Choroid plexus epithelial cell (primary cell): ENCODE measurements around the gene RTP5.
A peak's percentile ranks its signal among the peaks of the same experiment; 100 is the strongest.

Experiments used
- DNase-seq: peaks from one replicate; pipeline ENCODE4 v3.0.0-alpha.2; 2010; ENCODE audit warnings: low read depth
- H3K4me3 ChIP-seq: 2 replicates; pipeline ENCODE4 v1.5.1; 2011; ENCODE audit warnings: low read depth, mild to moderate bottlenecking, control low read depth, low read length, moderate library complexity
- CTCF ChIP-seq: conservative IDR thresholded peaks from 2 replicates; pipeline ENCODE4 v1.5.1; 2011; ENCODE audit warnings: low read depth, mild to moderate bottlenecking, control low read depth, inconsistent platforms, low read length, moderate library complexity

Gene RTP5

GRCh38 chr2:241894056-241894641 is 24.6 kb downstream of the RTP5 start:
- no peak for DNase-seq
- TF ChIP-seq CTCF: no peak
- H3K4me3 ChIP-seq: no peak overlapping the region

GRCh38 chr2:241894681-241895426 is 25.3 kb downstream of the RTP5 start:
- no peak for TF ChIP-seq CTCF
- no peak overlapping the region for H3K4me3 ChIP-seq
- DNase-seq: no peak

DNA sequence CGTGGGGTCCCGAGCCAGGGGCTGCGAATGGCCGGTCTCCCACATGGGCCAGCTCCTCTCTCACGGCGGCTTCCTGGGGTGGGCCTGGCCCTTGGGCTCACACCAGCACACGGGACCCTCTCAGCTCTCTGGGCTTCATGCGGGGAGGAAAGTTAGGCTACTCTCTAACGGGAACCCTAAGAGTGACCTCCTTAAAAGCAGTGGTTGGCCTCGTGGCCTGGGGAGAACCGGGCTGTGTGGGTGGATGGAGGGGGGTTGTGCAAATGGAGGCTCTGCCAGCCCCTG is 25.8 kb downstream of the RTP5 start:
- TF ChIP-seq CTCF: no peak
- no peak overlapping the region for H3K4me3 ChIP-seq
- no peak for DNase-seq

DNA sequence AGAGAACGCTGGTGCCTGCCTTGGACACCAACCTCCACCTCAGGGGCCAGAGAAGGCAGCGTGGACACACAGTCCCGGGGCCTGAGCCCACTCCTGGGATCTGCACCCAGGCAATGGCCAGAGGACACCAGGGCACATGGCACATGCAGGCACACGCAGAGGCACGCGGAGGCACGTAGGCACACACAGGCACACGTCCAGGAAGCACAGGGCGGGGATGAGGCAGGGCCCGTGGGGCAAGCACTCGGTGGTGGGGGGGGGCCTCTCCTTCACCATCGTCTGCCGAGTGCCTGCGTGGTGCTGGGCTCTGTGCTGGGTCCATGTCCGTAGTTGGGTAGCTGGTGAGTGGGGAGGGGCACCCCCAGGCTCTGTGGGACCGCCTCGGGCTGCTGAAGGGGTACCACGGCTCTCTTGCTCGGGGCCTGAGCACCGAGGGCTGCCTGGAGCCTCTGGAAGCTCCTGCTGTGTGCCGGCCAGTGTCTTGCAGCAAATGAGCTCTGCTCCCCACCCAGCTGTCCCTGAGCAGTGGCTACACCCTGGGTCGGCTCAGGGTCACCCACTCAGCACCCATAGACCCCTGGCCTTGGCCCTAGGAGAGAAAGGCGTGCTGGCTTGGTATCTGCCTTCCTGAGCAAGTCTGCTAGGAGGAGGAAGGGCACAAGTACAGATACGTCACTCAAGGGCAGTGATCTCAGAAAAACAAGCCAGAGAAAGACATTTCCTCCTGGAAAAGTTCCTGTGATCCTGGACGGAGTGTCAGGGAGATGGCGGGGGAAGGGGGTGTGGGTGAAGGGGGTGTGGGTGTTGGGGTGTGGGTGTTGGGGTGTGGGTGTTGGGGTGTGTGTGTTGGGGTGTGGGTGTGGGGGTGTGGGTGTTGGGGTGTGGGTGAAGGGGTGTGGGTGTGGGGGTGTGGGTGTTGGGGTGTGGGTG is 26.4 kb downstream of the RTP5 start:
- peak; percentile 71 for DNase-seq
- H3K4me3 ChIP-seq: no peak overlapping the region
- TF ChIP-seq CTCF: no peak

DNA sequence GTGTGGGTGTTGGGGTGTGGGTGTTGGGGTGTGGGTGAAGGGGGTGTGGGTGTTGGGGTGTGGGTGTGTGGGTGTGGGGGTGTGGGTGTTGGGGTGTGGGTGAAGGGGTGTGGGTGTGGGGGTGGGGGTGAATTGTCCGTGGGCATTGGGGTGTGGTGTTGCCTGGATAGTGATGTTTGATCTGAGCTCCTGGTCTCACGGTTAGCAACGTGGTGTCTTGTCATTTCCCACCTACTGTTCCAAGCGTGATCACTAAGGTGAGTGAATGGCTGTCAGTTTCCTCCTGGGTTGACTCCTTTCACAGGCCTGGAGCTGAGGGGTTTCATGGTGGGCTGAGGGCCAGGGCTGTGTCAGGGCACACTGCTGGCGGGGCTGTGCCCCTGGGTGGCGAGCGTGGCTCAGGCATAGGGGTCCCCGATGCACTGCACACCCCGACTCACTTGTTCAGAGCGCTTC is 27.2 kb downstream of the RTP5 start:
- TF ChIP-seq CTCF: no peak
- DNase-seq: no peak

GRCh38 chr2:241897231-241897916 is 27.8 kb downstream of the RTP5 start:
- no peak overlapping the region for H3K4me3 ChIP-seq
- TF ChIP-seq CTCF: no peak
- no peak for DNase-seq

More for the DNA sequence above, 27.2 kb downstream of the RTP5 start:
- H3K4me3 ChIP-seq: no peak overlapping the region
